Right lobe of liver (tissue), 4 donors: ENCODE results near the gene TAF5L.
A peak's percentile ranks its signal among the peaks of the same experiment; 100 is the strongest.

Experiments used
- POLR2A ChIP-seq: fragments of 450-650 bp; IDR thresholded peaks from one replicate; pipeline ENCODE4 v1.6.1; 2017; ENCODE audit warnings: antibody characterized with exemption, mild to moderate bottlenecking
- TF ChIP-seq, protein P1 (sequence below), 4 donors: fragments of 200-600 bp in 3 of 4; fragments of 450-650 bp in 1 of 4; IDR thresholded peaks; one replicate each; pipeline versions ENCODE4 v1.5.1 to v1.8.0; 2016 to 2022; ENCODE audit warnings: antibody characterized with exemption in 4 of 4, mild to moderate bottlenecking in 2 of 4
- donor health status: DM: no; HTN: no; CAD: no.
- donor health status: DM: no; HTN: no; CAD: no.
- donor health status: DM: no; HTN: yes; CAD: no.

DNA sequence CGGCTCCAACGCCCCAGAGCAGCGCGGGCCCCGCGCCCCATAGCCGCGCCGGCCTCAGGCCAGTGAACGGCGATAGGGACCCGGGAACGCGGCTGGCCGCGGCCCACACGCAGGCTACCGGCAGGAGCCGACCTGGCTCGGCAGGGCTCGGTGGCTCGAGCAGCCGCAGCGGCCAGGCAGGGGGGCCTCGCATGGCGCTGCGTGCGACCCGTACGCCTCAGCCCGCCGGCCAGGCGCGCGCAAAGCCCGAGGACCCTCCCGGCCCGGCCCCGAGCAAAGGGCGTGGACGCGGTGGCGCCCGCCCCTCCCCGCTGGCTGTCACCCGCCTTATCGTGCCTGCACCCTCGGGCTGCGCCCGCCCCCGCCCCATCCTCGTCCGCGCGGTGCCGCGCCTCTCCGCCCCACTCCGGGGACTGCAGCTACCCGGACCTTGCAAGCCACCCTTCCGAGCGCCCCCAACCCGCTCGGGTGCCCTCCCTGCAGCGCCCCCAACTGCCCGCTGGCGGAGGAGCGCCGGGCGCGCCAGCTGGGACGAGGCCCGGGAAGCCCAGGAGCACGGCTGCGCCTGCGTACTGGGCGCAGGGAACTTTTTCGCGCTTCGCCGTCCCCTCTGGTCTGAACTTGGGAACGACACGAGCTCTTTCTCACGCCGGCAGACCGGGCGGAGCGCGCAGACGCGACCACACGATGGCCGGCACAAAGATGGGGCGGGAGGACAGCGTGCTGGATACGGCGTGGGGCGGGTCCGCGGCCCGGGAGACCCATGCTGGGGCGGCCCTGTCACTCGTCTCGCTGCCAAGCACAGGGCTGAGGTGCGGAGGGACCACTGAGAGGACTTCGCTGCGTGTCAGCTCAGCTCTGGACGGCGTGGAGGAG, 67.2 kb downstream of the TAF5L start, which contains the start of gene ABCB10:
- TF ChIP-seq, protein P1, sequence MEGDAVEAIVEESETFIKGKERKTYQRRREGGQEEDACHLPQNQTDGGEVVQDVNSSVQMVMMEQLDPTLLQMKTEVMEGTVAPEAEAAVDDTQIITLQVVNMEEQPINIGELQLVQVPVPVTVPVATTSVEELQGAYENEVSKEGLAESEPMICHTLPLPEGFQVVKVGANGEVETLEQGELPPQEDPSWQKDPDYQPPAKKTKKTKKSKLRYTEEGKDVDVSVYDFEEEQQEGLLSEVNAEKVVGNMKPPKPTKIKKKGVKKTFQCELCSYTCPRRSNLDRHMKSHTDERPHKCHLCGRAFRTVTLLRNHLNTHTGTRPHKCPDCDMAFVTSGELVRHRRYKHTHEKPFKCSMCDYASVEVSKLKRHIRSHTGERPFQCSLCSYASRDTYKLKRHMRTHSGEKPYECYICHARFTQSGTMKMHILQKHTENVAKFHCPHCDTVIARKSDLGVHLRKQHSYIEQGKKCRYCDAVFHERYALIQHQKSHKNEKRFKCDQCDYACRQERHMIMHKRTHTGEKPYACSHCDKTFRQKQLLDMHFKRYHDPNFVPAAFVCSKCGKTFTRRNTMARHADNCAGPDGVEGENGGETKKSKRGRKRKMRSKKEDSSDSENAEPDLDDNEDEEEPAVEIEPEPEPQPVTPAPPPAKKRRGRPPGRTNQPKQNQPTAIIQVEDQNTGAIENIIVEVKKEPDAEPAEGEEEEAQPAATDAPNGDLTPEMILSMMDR (IDR thresholded peaks at IDR 0.05), result peak; percentile 75 to 83 (median 80)
- TF ChIP-seq POLR2A, result peak; percentile 60
